ENCODE results near the gene PRKAR2B. TPM values are rescaled to one million over a fixed set of nuclear protein-coding genes. Genes with fewer than 3 reads are reported as not detected.

Gene PRKAR2B
- total RNA-seq, 1 experiment from 2014 or later, result 15.1 TPM

DNA sequence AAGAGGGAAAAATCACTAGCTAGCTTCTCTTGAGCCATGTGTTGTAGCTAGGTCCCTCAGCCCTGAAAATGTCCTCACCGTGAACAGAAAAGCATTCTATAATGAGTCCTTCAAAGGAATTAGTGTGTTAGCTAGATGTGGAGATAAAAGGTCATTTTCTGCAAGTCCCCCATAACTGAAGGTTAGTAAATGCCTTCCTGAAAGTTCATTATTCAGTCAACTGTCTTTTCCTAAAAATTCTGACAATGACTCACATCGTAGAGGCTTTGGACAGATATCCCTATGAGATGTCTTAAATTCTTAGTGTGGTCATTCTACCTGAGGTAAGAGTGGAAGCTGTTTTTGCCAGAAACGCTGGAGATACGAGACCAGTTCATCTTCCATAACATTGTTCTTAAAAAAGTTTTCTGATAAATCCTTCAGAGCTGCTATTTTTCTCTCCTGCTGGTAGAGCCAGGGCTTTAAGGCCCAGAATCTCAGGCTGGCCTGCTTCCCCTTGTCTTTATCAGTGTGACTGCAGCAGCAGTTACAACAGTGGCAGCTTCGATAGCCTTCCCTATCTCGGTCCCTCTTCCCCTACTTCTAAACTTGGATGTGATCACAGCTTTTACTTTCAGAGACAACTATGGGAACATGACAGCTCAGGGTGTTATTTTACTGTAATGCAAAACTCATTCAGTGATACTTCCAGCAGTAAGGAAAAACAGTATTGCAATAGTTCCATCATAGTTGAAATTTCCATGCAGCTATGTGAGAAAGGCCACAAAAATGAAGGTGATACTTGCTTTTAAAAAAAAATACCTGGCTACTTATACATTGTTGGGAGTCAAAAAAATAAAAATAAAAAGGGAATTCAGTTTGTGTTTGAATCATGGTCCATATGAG is 37.3 kb upstream of the PRKAR2B start:
- BruUV-seq (replicated peaks), result no TSS peak
- no peak overlapping the region for H3K4me3 ChIP-seq (replicated peaks in 1 of 2; ENCODE audit: low read depth in 1 of 2, low read length in 2 of 2)
- H3K4me2 ChIP-seq (ENCODE audit: low read length), result no peak overlapping the region
- TF ChIP-seq SRF (IDR thresholded peaks at IDR 0.05; ENCODE audit: low read depth), result no peak
- TF ChIP-seq EZH2 (IDR thresholded peaks at IDR 0.05), result no peak
- TF ChIP-seq, protein P1, sequence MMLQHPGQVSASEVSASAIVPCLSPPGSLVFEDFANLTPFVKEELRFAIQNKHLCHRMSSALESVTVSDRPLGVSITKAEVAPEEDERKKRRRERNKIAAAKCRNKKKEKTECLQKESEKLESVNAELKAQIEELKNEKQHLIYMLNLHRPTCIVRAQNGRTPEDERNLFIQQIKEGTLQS (IDR thresholded peaks at IDR 0.05), result no peak
- TF ChIP-seq POLR2A (IDR thresholded peaks at IDR 0.05; ENCODE audit: borderline replicate concordance, extremely low read depth, insufficient read depth, insufficient read length), result no peak
- DNase-seq (ENCODE audit: low read depth, low spot score) (no peak), ATAC-seq (no peak)
- no peak overlapping the region for H3K9ac ChIP-seq (ENCODE audit: low read length)
- H3K4me1 ChIP-seq (ENCODE audit: control insufficient read depth in 1 of 2, insufficient read depth in 2 of 2, low read length in 2 of 2), result no peaks in the 10 kb centered on the region
- no peaks in the 10 kb centered on the region for H3K36me3 ChIP-seq (ENCODE audit: control insufficient read depth in 1 of 2, insufficient read depth in 2 of 2, low read length in 2 of 2)
- no peak overlapping the region for H2AFZ ChIP-seq (ENCODE audit: low read depth, low read length, poor library complexity, severe bottlenecking)
- H3K9me2 ChIP-seq (ENCODE audit: insufficient read depth), result no peaks in the 10 kb centered on the region
- no peaks in the 10 kb centered on the region for H3K9me3 ChIP-seq (ENCODE audit: control insufficient read depth in 1 of 2, insufficient read depth in 1 of 2, low read depth in 1 of 2, low read length in 2 of 2)
- no peaks in the 10 kb centered on the region for H3K27me3 ChIP-seq (ENCODE audit: insufficient read depth, low read length)
- no peak overlapping the region for H3K27ac ChIP-seq (ENCODE audit: low read depth, low read length)
- RAD21 ChIA-PET (ENCODE audit: low non-redundant PET in 1 of 2, low total read pairs in 2 of 2, uncharacterized antibody in 2 of 2, unreplicated experiment in 2 of 2), result no interaction called here
- H4K20me1 ChIP-seq (ENCODE audit: insufficient read depth), result no peaks in the 10 kb centered on the region
- no peaks in the 10 kb centered on the region for H3K79me2 ChIP-seq (ENCODE audit: insufficient read depth, low read length)
- intact Hi-C loops (cut with micrococcal nuclease), result no loop called here
- CTCF ChIA-PET, result no interaction called here
- POLR2A ChIA-PET, result no interaction called here

DNA sequence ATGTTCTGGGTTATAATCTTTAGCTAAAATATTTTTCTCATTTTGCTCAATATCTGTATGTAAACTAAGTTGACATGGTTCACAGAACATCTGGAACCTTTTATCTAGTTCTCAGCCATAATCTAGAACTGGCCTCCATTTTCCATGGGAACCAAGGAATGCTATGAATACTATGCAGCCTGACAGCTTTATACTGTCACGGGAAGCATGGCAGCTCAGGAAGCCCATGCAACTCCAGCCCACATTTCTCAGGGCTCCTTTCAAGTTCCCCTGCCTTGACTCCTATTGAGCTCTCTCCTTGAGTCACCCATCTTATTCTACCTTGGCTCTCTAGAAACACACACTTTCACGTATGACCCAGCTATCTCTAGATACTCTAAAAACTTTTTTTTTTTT is 36.6 kb upstream of the PRKAR2B start:
- Histone ChIP-seq H3K27ac (ENCODE audit: low read depth, low read length) (no peak overlapping the region), H3K4me1 (ENCODE audit: control insufficient read depth in 1 of 2, insufficient read depth in 2 of 2, low read length in 2 of 2) (no peaks in the 10 kb centered on the region), H2AFZ (ENCODE audit: low read depth, low read length, poor library complexity, severe bottlenecking) (no peak overlapping the region), H3K4me2 (ENCODE audit: low read length) (no peak overlapping the region), H3K36me3 (ENCODE audit: control insufficient read depth in 1 of 2, insufficient read depth in 2 of 2, low read length in 2 of 2) (no peaks in the 10 kb centered on the region), H4K20me1 (ENCODE audit: insufficient read depth) (no peaks in the 10 kb centered on the region), H3K4me3 (replicated peaks in 1 of 2; ENCODE audit: low read depth in 1 of 2, low read length in 2 of 2) (no peak overlapping the region), H3K9me3 (ENCODE audit: control insufficient read depth in 1 of 2, insufficient read depth in 1 of 2, low read depth in 1 of 2, low read length in 2 of 2) (no peaks in the 10 kb centered on the region), H3K9ac (ENCODE audit: low read length) (no peak overlapping the region), H3K9me2 (ENCODE audit: insufficient read depth) (no peaks in the 10 kb centered on the region), H3K27me3 (ENCODE audit: insufficient read depth, low read length) (no peaks in the 10 kb centered on the region), H3K79me2 (ENCODE audit: insufficient read depth, low read length) (no peaks in the 10 kb centered on the region)
- RAD21 ChIA-PET (ENCODE audit: low non-redundant PET in 1 of 2, low total read pairs in 2 of 2, uncharacterized antibody in 2 of 2, unreplicated experiment in 2 of 2), result no interaction called here
- intact Hi-C loops (cut with micrococcal nuclease), result no loop called here
- POLR2A ChIA-PET, result no interaction called here
- ATAC-seq, result no peak
- TF ChIP-seq SRF (IDR thresholded peaks at IDR 0.05; ENCODE audit: low read depth) (no peak), JUND (IDR thresholded peaks at IDR 0.05) (no peak), SP1 (IDR thresholded peaks at IDR 0.05; ENCODE audit: low read depth) (no peak), EGR1 (IDR thresholded peaks at IDR 0.05; ENCODE audit: low read depth) (no peak), POLR2AphosphoS5 (IDR thresholded peaks at IDR 0.05; ENCODE audit: low read depth, low read length) (no peak), CEBPB (IDR thresholded peaks at IDR 0.05; ENCODE audit: low read depth) (no peak), POLR2A (IDR thresholded peaks at IDR 0.05; ENCODE audit: borderline replicate concordance, extremely low read depth, insufficient read depth, insufficient read length) (no peak), YY1 (IDR thresholded peaks at IDR 0.05; ENCODE audit: extremely low read depth, insufficient replicate concordance, low read depth, low read length) (no peak), ZNF274 (IDR thresholded peaks at IDR 0.05; ENCODE audit: low read depth, low read length) (no peak), CBX3 (IDR thresholded peaks at IDR 0.05; ENCODE audit: low read depth) (no peak)
- TF ChIP-seq, protein P1 (IDR thresholded peaks at IDR 0.05), result no peak
- TF ChIP-seq, protein P2, sequence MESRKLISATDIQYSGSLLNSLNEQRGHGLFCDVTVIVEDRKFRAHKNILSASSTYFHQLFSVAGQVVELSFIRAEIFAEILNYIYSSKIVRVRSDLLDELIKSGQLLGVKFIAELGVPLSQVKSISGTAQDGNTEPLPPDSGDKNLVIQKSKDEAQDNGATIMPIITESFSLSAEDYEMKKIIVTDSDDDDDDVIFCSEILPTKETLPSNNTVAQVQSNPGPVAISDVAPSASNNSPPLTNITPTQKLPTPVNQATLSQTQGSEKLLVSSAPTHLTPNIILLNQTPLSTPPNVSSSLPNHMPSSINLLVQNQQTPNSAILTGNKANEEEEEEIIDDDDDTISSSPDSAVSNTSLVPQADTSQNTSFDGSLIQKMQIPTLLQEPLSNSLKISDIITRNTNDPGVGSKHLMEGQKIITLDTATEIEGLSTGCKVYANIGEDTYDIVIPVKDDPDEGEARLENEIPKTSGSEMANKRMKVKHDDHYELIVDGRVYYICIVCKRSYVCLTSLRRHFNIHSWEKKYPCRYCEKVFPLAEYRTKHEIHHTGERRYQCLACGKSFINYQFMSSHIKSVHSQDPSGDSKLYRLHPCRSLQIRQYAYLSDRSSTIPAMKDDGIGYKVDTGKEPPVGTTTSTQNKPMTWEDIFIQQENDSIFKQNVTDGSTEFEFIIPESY (IDR thresholded peaks at IDR 0.05; ENCODE audit: extremely low read depth, insufficient replicate concordance, low read length), result no peak
- CTCF ChIA-PET, result no interaction called here
- DNase-seq (ENCODE audit: low read depth, low spot score), result no peak
- no TSS peak for BruUV-seq (replicated peaks)
